GM18505 (cell line): ENCODE results near the gene TPRX1.
"Not testable (repeated sequence)": the region's sequence is repeated elsewhere in the genome, so short reads cannot be mapped to it uniquely, and the experiment has no call there.

Source experiments
- ATAC-seq: cut with Tn5 transposase; IDR thresholded peaks from one replicate; pipeline ENCODE4 v1.9.1; 2021; ENCODE audit not compliant: unreplicated experiment
- POLR2A ChIP-seq: IDR thresholded peaks from 4 replicates; pipeline ENCODE4 v1.6.1; 2011; ENCODE audit warnings: borderline replicate concordance; ENCODE audit not compliant: insufficient read depth, insufficient read length; ENCODE audit errors: extremely low read depth

TPRX1 gene

DNA sequence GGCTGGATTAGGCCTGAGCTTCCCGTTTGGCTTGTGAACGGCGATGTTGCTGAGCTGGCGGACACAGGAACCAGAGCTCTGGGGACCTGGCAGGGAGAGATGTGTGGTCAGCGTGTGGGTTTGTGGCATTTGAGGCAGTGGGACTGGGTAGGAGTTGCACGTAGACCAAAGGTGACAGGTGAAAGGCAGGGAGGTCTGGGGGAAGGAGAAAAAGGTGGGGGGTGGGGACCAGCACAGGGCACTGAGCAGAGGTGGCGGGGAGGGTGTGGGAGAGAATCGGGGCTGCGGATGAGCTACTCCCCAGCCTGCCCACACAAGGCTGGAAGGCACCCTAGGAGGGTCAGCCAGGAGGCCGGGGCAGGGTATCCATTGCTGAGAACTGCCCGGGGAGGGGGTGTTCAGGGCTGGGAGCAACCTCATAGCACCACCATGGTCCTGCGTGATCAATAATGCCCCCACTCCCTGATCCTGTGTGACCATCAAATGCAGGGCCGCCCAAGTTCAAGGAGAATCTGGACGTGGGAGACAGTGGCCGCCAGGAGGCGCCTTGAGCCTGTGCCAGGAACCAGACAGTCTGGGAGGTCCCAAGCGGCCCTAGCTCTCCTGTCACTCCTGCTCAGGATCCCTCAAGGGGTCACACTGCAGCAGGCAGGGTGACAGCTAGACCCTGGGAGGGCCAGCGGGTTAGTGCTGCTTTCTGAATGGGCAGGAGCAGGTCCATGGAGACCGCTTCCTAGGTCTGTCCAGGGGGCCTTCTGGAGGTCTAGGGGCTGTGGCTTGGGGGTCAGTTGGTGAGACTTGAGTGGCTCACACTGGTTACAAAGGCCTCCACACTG is 38.6 kb downstream of the TPRX1 start:
- no peak for ATAC-seq
- TF ChIP-seq POLR2A, result no peak

- ATAC-seq, result not testable (repeated sequence)
Observed at GRCh38 chr19:47764705-47765104, 39.6 kb downstream of the TPRX1 start.

DNA sequence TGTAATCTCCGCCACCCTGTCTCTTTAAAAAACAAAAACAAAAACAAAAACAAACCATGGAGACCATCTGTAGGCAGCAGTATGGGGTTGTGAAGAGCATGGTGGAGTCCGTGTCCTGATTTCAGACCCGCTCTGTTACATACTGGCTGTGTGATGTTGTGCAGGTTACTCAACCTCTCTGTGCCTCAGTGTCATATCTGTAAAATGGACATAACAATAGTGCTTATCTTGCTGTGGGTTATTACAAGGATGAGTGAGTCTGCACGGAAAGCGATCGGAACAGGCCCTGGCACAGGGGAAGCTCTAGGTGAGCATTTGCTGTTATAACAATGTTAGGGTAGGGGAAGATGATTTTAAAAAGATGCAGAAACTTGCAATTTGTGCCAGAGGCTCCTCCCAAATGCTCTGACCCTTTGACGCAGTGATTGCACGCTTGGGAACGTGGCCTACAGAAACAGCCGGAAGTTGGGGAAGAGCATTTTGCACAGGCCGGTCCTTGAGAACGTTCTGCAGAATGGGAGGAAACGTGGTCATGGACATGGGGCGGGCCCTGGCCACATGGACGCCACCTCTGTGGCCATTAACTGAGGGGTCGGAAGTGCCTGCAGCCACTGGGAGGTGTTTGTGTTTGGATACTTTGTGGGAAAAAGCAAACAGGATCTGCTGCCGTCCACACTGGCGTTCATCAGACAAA is 41.6 kb downstream of the TPRX1 start:
- TF ChIP-seq POLR2A, result no peak
- no peak for ATAC-seq

DNA sequence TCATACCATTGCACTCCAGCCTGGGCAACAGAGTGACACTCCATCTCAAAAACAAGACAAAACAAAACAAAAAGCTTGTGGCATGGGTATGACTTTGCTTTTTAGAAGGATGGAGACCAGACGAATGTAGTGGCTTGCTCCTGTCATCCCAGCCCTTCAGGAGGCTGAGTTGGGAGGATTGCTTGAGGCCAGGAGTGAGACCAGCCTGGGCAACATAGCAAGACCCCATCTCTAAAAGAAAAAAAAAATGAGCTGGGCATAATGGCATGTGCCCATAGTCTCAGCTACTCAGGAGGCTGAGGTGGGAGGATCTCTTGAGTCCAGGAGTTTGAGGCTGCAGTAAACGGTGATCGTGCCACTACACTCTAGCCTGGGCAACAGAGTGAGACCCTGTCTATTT is 42.2 kb downstream of the TPRX1 start:
- no peak for ATAC-seq
- TF ChIP-seq POLR2A, result no peak

DNA sequence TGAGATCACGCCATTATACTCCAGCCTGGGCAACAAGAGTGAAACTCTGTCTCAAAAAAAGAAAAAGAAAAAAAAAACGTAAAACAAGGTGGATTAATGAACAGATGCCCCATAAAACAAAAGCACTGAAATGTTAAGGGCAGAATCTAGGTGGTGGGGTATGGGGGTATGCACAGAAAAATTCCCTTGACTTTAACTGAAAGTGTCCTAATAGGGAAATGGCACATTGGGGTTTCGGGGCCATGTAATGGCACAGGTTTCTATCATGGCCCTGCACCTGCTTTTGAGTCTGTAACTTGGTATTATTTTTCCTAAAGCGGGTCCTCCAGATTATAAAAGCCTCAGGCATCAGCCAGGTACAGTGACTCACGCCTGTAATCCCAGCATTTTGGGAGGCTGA is 42.8 kb downstream of the TPRX1 start:
- TF ChIP-seq POLR2A, result no peak
- no peak for ATAC-seq

GRCh38 chr19:47760632-47760999 is 43.7 kb downstream of the TPRX1 start:
- no peak for TF ChIP-seq POLR2A
- ATAC-seq, result no peak

DNA sequence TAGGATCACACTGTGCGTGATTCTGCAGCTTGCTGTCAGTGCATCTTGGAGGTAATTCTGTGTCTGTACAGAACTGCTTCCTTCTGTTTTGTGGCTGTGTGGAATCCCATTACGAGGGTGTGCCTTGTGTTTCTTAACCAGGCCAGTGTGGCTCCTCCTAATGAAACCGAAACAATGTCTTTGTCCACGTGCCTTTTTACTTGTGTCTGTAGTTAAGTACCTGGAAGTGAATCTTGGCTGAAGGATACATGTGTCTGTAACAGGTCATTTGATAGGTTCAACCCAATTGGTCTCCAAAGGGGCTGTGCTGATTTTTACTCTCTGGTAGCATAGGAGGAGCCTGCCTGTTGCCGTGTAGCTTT is 45.9 kb downstream of the TPRX1 start:
- no peak for ATAC-seq
- TF ChIP-seq POLR2A, result no peak

- no peak for ATAC-seq
- no peak for TF ChIP-seq POLR2A
Observed at GRCh38 chr19:47757617-47758442, 46.5 kb downstream of the TPRX1 start.

DNA sequence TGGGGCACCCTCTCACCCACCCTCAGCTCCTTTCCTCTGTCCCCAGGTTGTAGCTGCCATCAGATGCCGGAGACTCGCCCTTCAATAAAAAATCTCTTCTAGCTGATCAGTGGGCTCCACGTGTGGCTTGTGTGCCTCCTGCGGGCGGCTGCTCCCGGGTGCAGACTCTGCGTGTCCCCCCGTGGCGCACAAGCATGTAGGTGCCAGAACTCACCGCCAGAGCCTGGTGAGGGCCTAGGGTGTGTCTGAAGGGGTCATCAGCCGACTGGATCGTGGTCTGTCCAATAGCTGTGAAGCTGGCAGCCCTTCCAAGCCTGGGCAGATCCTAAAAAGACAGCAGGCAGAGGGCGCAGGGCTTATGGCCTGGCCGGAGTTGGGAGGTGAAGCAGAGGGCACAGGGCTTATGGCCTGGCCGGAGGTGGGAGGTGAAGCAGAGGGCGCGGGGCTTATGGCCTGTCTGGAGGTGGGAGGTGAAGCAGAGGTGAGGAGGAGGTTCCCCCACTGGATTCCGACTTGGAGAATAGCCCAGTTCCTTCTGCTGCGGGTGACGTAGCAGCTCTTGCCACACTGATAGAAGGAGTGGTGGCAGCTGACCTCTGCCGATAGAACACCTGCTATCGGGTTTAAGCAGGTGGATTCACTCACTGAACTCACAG is 47.3 kb downstream of the TPRX1 start:
- ATAC-seq, result no peak
- TF ChIP-seq POLR2A, result no peak

- ATAC-seq, result no peak
- TF ChIP-seq POLR2A, result no peak
Observed at GRCh38 chr19:47756627-47756929, 47.8 kb downstream of the TPRX1 start.

GRCh38 chr19:47755762-47756626 is 48.4 kb downstream of the TPRX1 start:
- no peak for ATAC-seq
- no peak for TF ChIP-seq POLR2A

- ATAC-seq, result no peak
- TF ChIP-seq POLR2A, result no peak
Observed at GRCh38 chr19:47755065-47755761, 49.1 kb downstream of the TPRX1 start.
